ENCODE data around the gene EGR2. TPM values are rescaled to one million over a fixed set of nuclear protein-coding genes. Genes with fewer than 3 reads are reported as not detected.

Gene EGR2
- total RNA-seq, 4 donors from 2014 or later, result 0.26 to 3.4 (median 1.5) TPM; not detected in 1

GRCh38 chr10:62764011-62764410 lies 52.2 kb downstream of the EGR2 start:
- H3K4me3 ChIP-seq, result no peak overlapping the region
- no peaks in the 10 kb centered on the region for H3K36me3 ChIP-seq
- no peaks in the 10 kb centered on the region for H3K9me3 ChIP-seq
- no peak for TF ChIP-seq POLR2A (IDR thresholded peaks at IDR 0.05)
- no peak for TF ChIP-seq CTCF (IDR thresholded peaks at IDR 0.05)
- no peak for DNase-seq
- no peak overlapping the region for H3K27ac ChIP-seq
- no peaks in the 10 kb centered on the region for H3K4me1 ChIP-seq
- no peaks in the 10 kb centered on the region for H3K27me3 ChIP-seq
- intact Hi-C loops (cut with DNase I; ENCODE audit: low total_unique reads), result no loop called here

- H3K4me1 ChIP-seq, result no peaks in the 10 kb centered on the region
- intact Hi-C loops (cut with DNase I; ENCODE audit: low total_unique reads), result no loop called here
- no peak overlapping the region for H3K27ac ChIP-seq
- H3K9me3 ChIP-seq, result no peaks in the 10 kb centered on the region
- no peaks in the 10 kb centered on the region for H3K36me3 ChIP-seq
- TF ChIP-seq CTCF (IDR thresholded peaks at IDR 0.05), result no peak
- no peak for TF ChIP-seq POLR2A (IDR thresholded peaks at IDR 0.05)
- H3K4me3 ChIP-seq, result no peak overlapping the region
- no peaks in the 10 kb centered on the region for H3K27me3 ChIP-seq
- no peak for DNase-seq
Measured at GRCh38 chr10:62763155-62763554, 53.0 kb downstream of the EGR2 start.

Other genes starting within 250 kb of the EGR2 start
- gene ADO, start 11.6 kb downstream of the EGR2 start, total RNA-seq, result 10 to 100 TPM; 10.8 to 27.0 (median 18.9) TPM